Tibial nerve (tissue), 4 donors: ENCODE data around the gene DMBT1.

ENCODE experiments used
- EP300 ChIP-seq, 2 donors: sonication (generic); formaldehyde crosslinking; IDR thresholded peaks; one replicate each; pipeline ENCODE4 v1.6.1; 2017; ENCODE audit warnings: antibody characterized with exemption in 2 of 2, mild to moderate bottlenecking in 1 of 2
- POLR2A ChIP-seq, 2 donors: fragments of 450-650 bp; IDR thresholded peaks; one replicate each; pipeline ENCODE4 v1.6.1; 2017; ENCODE audit warnings: antibody characterized with exemption in 2 of 2, mild to moderate bottlenecking in 2 of 2, moderate library complexity in 2 of 2
- TF ChIP-seq, protein P1 (sequence below), 5 experiments: fragments of 200-600 bp in 3 of 5; fragments of 450-650 bp in 2 of 5; sonication (generic) in 3 of 5; IDR thresholded peaks; one replicate each; pipeline ENCODE4 v1.5.1; 2016 to 2019; ENCODE audit warnings: antibody characterized with exemption in 5 of 5, mild to moderate bottlenecking in 3 of 5, moderate library complexity in 2 of 5

DNA sequence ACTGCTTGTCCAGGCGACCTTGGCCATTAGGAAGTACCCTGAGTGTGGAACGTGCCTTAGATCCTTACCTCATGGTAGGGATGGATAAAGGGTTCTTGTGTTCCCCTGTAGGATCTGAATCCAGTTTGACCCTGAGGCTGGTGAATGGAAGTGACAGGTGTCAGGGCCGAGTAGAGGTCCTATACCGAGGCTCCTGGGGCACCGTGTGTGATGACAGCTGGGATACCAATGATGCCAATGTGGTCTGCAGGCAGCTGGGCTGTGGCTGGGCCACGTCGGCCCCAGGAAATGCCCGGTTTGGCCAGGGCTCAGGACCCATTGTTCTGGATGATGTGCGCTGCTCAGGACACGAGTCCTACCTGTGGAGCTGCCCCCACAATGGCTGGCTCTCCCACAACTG lies 31.6 kb downstream of the DMBT1 start:
- TF ChIP-seq, protein P1, sequence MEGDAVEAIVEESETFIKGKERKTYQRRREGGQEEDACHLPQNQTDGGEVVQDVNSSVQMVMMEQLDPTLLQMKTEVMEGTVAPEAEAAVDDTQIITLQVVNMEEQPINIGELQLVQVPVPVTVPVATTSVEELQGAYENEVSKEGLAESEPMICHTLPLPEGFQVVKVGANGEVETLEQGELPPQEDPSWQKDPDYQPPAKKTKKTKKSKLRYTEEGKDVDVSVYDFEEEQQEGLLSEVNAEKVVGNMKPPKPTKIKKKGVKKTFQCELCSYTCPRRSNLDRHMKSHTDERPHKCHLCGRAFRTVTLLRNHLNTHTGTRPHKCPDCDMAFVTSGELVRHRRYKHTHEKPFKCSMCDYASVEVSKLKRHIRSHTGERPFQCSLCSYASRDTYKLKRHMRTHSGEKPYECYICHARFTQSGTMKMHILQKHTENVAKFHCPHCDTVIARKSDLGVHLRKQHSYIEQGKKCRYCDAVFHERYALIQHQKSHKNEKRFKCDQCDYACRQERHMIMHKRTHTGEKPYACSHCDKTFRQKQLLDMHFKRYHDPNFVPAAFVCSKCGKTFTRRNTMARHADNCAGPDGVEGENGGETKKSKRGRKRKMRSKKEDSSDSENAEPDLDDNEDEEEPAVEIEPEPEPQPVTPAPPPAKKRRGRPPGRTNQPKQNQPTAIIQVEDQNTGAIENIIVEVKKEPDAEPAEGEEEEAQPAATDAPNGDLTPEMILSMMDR (IDR thresholded peaks at IDR 0.05), result no peak
- no peak for TF ChIP-seq POLR2A (IDR thresholded peaks at IDR 0.05)
- TF ChIP-seq EP300 (IDR thresholded peaks at IDR 0.05), result no peak
